ENCODE measurements around the gene PGBD5.
A peak's percentile ranks its signal among the peaks of the same experiment; 100 is the strongest.

Gene PGBD5

DNA sequence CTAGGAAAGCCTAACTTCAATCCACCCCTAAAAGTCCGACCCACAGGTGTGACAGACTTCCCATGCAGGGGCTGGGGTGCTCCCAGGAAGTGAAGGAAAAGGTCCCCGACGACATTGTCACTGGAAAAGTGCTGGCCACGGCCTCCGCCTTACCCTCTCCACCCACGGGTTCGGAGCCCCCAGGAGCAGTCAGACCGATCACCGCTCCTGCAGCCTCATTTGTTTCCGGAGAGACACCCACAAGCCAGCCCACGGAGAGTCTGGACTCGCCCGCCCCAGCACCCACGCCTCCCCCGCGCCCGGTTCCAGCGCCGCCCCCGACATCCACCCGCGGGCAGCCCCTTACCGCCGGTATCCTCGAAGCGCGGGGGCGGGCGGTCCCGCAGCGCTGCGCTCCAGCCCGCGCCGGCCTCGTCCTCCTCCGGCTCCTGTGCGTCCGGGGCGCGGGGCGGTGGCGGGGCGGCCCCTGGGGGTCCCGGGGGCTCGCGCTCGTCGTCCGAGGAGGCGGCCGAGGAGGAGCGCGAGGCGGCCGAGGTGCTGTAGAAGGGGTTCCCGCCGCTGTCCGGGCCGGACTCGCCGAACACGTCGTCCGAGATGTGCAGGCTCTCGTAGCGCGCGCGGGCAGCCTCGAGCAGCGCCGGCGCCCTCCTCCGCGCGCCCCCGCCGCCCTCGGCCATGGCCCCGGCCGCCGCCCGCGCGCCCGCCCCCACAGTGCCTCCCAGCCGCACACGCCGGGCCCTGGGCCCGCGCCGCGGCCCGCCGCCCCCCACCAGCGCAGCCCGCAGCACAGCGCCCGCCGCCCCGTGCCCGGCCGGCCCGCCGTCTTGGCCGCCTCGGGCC lies 660 bp downstream of the PGBD5 start:
- H4K8ac ChIP-seq (ENCODE audit: low read depth, low read length), result no peak overlapping the region
- peaks cover 24 to 53% of the 10 kb centered on the region in 2 donors for H3K4me1 ChIP-seq (ENCODE audit: control insufficient read depth in 2 of 2, insufficient read depth in 1 of 2, low read depth in 1 of 2, low read length in 2 of 2)
- peak overlapping the region; percentile 81 for H3K23ac ChIP-seq (ENCODE audit: low read depth, low read length, poor library complexity)
- no peak overlapping the region for H3K27ac ChIP-seq (replicated peaks; ENCODE audit: low read length)
- H3K4ac ChIP-seq (ENCODE audit: low read length), result no peak overlapping the region
- H3K4me3 ChIP-seq (ENCODE audit: low read length in 2 of 2), result peak overlapping the region; percentile 63 to 81
- peaks cover 0 to 30% (median 10%) of the 10 kb centered on the region in 3 experiments for H3K27me3 ChIP-seq (ENCODE audit: control insufficient read depth in 3 of 3, insufficient read depth in 3 of 3, low read depth in 1 of 3, low read length in 3 of 3)
- peak overlapping the region; percentile 45 for H3K18ac ChIP-seq (ENCODE audit: low read length)
- H4K91ac ChIP-seq (ENCODE audit: low read depth, low read length, poor library complexity), result no peak overlapping the region
- peaks cover 0 to 4% of the 10 kb centered on the region in 2 donors for H3K9me3 ChIP-seq (replicated peaks in 1 of 2; ENCODE audit: control insufficient read depth in 2 of 2, insufficient read depth in 1 of 2, low read depth in 1 of 2, low read length in 2 of 2)
- no peak for DNase-seq (ENCODE audit: low spot score)
- peak overlapping the region; percentile 75 for H3K14ac ChIP-seq (ENCODE audit: low read length)
- H2BK12ac ChIP-seq (ENCODE audit: low read length), result no peak overlapping the region
- H2AK5ac ChIP-seq (ENCODE audit: low read depth, low read length), result no peak overlapping the region
- no peak overlapping the region for H2BK120ac ChIP-seq (ENCODE audit: low read depth, low read length)
- peak overlapping the region; percentile 71 for H2AFZ ChIP-seq (ENCODE audit: low read length)
- H2BK15ac ChIP-seq (ENCODE audit: low read length), result no peak overlapping the region
- H3K9ac ChIP-seq (ENCODE audit: low read depth, low read length, poor library complexity), result peak overlapping the region; percentile 84
- peaks cover 3% of the 10 kb centered on the region for H3K79me1 ChIP-seq (ENCODE audit: low read depth, low read length)
- no CpG with 5 or more reads among the region's 108 CpGs for WGBS, 2 donors (ENCODE audit: extremely low coverage in 2 of 2, insufficient read length in 2 of 2, insufficient replicate concordance in 1 of 2)
- no peaks in the 10 kb centered on the region for H3K36me3 ChIP-seq (replicated peaks in 1 of 2; ENCODE audit: control insufficient read depth in 2 of 2, insufficient read depth in 2 of 2, low read length in 2 of 2)
- no peak overlapping the region for H2BK5ac ChIP-seq (ENCODE audit: low read length)
- peak overlapping the region; percentile 89 for H3K4me2 ChIP-seq (ENCODE audit: insufficient read depth, low read length, poor library complexity, severe bottlenecking)

GRCh38 chr1:230424391-230425251 lies 1.5 kb downstream of the PGBD5 start:
- Histone ChIP-seq H2BK12ac (ENCODE audit: low read length) (no peak overlapping the region), H3K4me2 (ENCODE audit: insufficient read depth, low read length, poor library complexity, severe bottlenecking) (peak overlapping the region; percentile 89), H3K18ac (ENCODE audit: low read length) (peak overlapping the region; percentile 4), H3K79me1 (ENCODE audit: low read depth, low read length) (peaks cover 3% of the 10 kb centered on the region), H4K8ac (ENCODE audit: low read depth, low read length) (no peak overlapping the region), H2BK120ac (ENCODE audit: low read depth, low read length) (no peak overlapping the region), H3K27ac (replicated peaks; ENCODE audit: low read length) (no peak overlapping the region), H3K4me1 (ENCODE audit: control insufficient read depth in 2 of 2, insufficient read depth in 1 of 2, low read depth in 1 of 2, low read length in 2 of 2) (peaks cover 23 to 53% of the 10 kb centered on the region in 2 donors), H3K23ac (ENCODE audit: low read depth, low read length, poor library complexity) (peak overlapping the region; percentile 81), H2BK15ac (ENCODE audit: low read length) (no peak overlapping the region), H3K36me3 (replicated peaks in 1 of 2; ENCODE audit: control insufficient read depth in 2 of 2, insufficient read depth in 2 of 2, low read length in 2 of 2) (peaks cover 0 to under 1% of the 10 kb centered on the region in 2 donors), H3K4ac (ENCODE audit: low read length) (no peak overlapping the region), H2AK5ac (ENCODE audit: low read depth, low read length) (no peak overlapping the region), H2BK5ac (ENCODE audit: low read length) (no peak overlapping the region), H3K9me3 (replicated peaks in 1 of 2; ENCODE audit: control insufficient read depth in 2 of 2, insufficient read depth in 1 of 2, low read depth in 1 of 2, low read length in 2 of 2) (peaks cover 0 to 9% of the 10 kb centered on the region in 2 donors), H3K9ac (ENCODE audit: low read depth, low read length, poor library complexity) (peak overlapping the region; percentile 70), H4K91ac (ENCODE audit: low read depth, low read length, poor library complexity) (no peak overlapping the region), H3K4me3 (ENCODE audit: low read length in 2 of 2) (peak overlapping the region; percentile 63 to 81), H3K14ac (ENCODE audit: low read length) (peak overlapping the region; percentile 42), H3K27me3 (ENCODE audit: control insufficient read depth in 3 of 3, insufficient read depth in 3 of 3, low read depth in 1 of 3, low read length in 3 of 3) (peaks cover 0 to 30% (median 10%) of the 10 kb centered on the region in 3 experiments), H2AFZ (ENCODE audit: low read length) (peak overlapping the region; percentile 71)
- no peak for DNase-seq (ENCODE audit: low spot score)
- WGBS, 2 donors (ENCODE audit: extremely low coverage in 2 of 2, insufficient read length in 2 of 2, insufficient replicate concordance in 1 of 2), result no CpG with 5 or more reads among the region's 33 CpGs

GRCh38 chr1:230423951-230424350 lies 2.2 kb downstream of the PGBD5 start:
- Histone ChIP-seq H2BK120ac (ENCODE audit: low read depth, low read length) (no peak overlapping the region), H2AK5ac (ENCODE audit: low read depth, low read length) (no peak overlapping the region), H3K14ac (ENCODE audit: low read length) (no peak overlapping the region), H3K79me1 (ENCODE audit: low read depth, low read length) (peaks cover 3% of the 10 kb centered on the region), H3K4me1 (ENCODE audit: control insufficient read depth in 2 of 2, insufficient read depth in 1 of 2, low read depth in 1 of 2, low read length in 2 of 2) (peaks cover 21 to 49% of the 10 kb centered on the region in 2 donors), H2AFZ (ENCODE audit: low read length) (no peak overlapping the region), H3K27ac (replicated peaks; ENCODE audit: low read length) (no peak overlapping the region), H3K9ac (ENCODE audit: low read depth, low read length, poor library complexity) (no peak overlapping the region), H3K9me3 (replicated peaks in 1 of 2; ENCODE audit: control insufficient read depth in 2 of 2, insufficient read depth in 1 of 2, low read depth in 1 of 2, low read length in 2 of 2) (peaks cover 0 to 9% of the 10 kb centered on the region in 2 donors), H3K27me3 (ENCODE audit: control insufficient read depth in 3 of 3, insufficient read depth in 3 of 3, low read depth in 1 of 3, low read length in 3 of 3) (peaks cover 0 to 30% (median 10%) of the 10 kb centered on the region in 3 experiments), H2BK12ac (ENCODE audit: low read length) (no peak overlapping the region), H3K23ac (ENCODE audit: low read depth, low read length, poor library complexity) (no peak overlapping the region), H4K8ac (ENCODE audit: low read depth, low read length) (no peak overlapping the region), H3K18ac (ENCODE audit: low read length) (no peak overlapping the region), H4K91ac (ENCODE audit: low read depth, low read length, poor library complexity) (no peak overlapping the region), H2BK15ac (ENCODE audit: low read length) (no peak overlapping the region), H3K4ac (ENCODE audit: low read length) (no peak overlapping the region), H3K36me3 (replicated peaks in 1 of 2; ENCODE audit: control insufficient read depth in 2 of 2, insufficient read depth in 2 of 2, low read length in 2 of 2) (peaks cover 0 to 3% of the 10 kb centered on the region in 2 donors), H2BK5ac (ENCODE audit: low read length) (no peak overlapping the region), H3K4me2 (ENCODE audit: insufficient read depth, low read length, poor library complexity, severe bottlenecking) (peak overlapping the region; percentile 13), H3K4me3 (ENCODE audit: low read length in 2 of 2) (peak overlapping the region in 1 of 2 donors; percentile 63)
- DNase-seq (ENCODE audit: low spot score), result no peak
- no CpG with 5 or more reads among the region's 4 CpGs for WGBS, 2 donors (ENCODE audit: extremely low coverage in 2 of 2, insufficient read length in 2 of 2, insufficient replicate concordance in 1 of 2)
